ENCODE data around the gene FOXJ3.

The FOXJ3 gene

GRCh38 chr1:42315500-42315899 is 19.5 kb downstream of the FOXJ3 start:
- peaks cover 100% of the 10 kb centered on the region for H3K79me2 ChIP-seq (ENCODE audit: insufficient read depth, low read length)
- no peaks in the 10 kb centered on the region for H3K9me2 ChIP-seq (replicated peaks; ENCODE audit: insufficient read depth, low read length)
- H3K27me3 ChIP-seq (ENCODE audit: low read length) = no peaks in the 10 kb centered on the region
- no peak overlapping the region for H3K27ac ChIP-seq (ENCODE audit: low read depth, low read length)
- H3F3A ChIP-seq (ENCODE audit: insufficient read depth) = no peaks in the 10 kb centered on the region
- peaks cover 28% of the 10 kb centered on the region; the same call in 1 of the 2 replicates for H4K20me1 ChIP-seq (ENCODE audit: low read depth, low read length)
- no peak overlapping the region for H2AFZ ChIP-seq (ENCODE audit: low read depth, low read length, severe bottlenecking)
- no peak overlapping the region for H3K9ac ChIP-seq (ENCODE audit: low read length)
- TF ChIP-seq EZH2phosphoT487 (conservative IDR thresholded peaks at IDR 0.05; ENCODE audit: low read length) = no peak
- TF ChIP-seq CTCF (IDR thresholded peaks at IDR 0.05; ENCODE audit: insufficient read depth, low read length, poor library complexity, severe bottlenecking) = no peak
- no peak overlapping the region for H3K4me3 ChIP-seq (ENCODE audit: insufficient read depth, low read length, poor library complexity, severe bottlenecking)
- no peaks in the 10 kb centered on the region for H3K9me3 ChIP-seq (ENCODE audit: insufficient read depth, low read length)
- H3K4me2 ChIP-seq (ENCODE audit: low read depth, low read length, poor library complexity, severe bottlenecking) = no peak overlapping the region
- no peaks in the 10 kb centered on the region; the same call in 1 of the 2 replicates for H3K36me3 ChIP-seq (ENCODE audit: low read length)

GRCh38 chr1:42313970-42314369 is 21.1 kb downstream of the FOXJ3 start:
- Histone ChIP-seq H3K27me3 (ENCODE audit: low read length) (no peaks in the 10 kb centered on the region), H4K20me1 (ENCODE audit: low read depth, low read length) (peaks cover 18% of the 10 kb centered on the region; the same call in 1 of the 2 replicates), H3K27ac (ENCODE audit: low read depth, low read length) (no peak overlapping the region), H3K36me3 (ENCODE audit: low read length) (peaks cover 2% of the 10 kb centered on the region; the same call in 1 of the 2 replicates), H3K9me2 (replicated peaks; ENCODE audit: insufficient read depth, low read length) (no peaks in the 10 kb centered on the region), H3K4me2 (ENCODE audit: low read depth, low read length, poor library complexity, severe bottlenecking) (no peak overlapping the region), H3F3A (ENCODE audit: insufficient read depth) (no peaks in the 10 kb centered on the region), H3K9me3 (ENCODE audit: insufficient read depth, low read length) (no peaks in the 10 kb centered on the region), H3K9ac (ENCODE audit: low read length) (no peak overlapping the region), H3K79me2 (ENCODE audit: insufficient read depth, low read length) (peaks cover 93% of the 10 kb centered on the region), H3K4me3 (ENCODE audit: insufficient read depth, low read length, poor library complexity, severe bottlenecking) (no peak overlapping the region), H2AFZ (ENCODE audit: low read depth, low read length, severe bottlenecking) (no peak overlapping the region)
- no peak for TF ChIP-seq CTCF (IDR thresholded peaks at IDR 0.05; ENCODE audit: insufficient read depth, low read length, poor library complexity, severe bottlenecking)
- TF ChIP-seq EZH2phosphoT487 (conservative IDR thresholded peaks at IDR 0.05; ENCODE audit: low read length) = no peak

- peaks cover 91% of the 10 kb centered on the region for H3K79me2 ChIP-seq (ENCODE audit: insufficient read depth, low read length)
- TF ChIP-seq EZH2phosphoT487 (conservative IDR thresholded peaks at IDR 0.05; ENCODE audit: low read length) (no peak), CTCF (IDR thresholded peaks at IDR 0.05; ENCODE audit: insufficient read depth, low read length, poor library complexity, severe bottlenecking) (no peak)
- H3K9ac ChIP-seq (ENCODE audit: low read length) = no peak overlapping the region
- peaks cover 2% of the 10 kb centered on the region; the same call in 1 of the 2 replicates for H3K36me3 ChIP-seq (ENCODE audit: low read length)
- H3K4me2 ChIP-seq (ENCODE audit: low read depth, low read length, poor library complexity, severe bottlenecking) = no peak overlapping the region
- H2AFZ ChIP-seq (ENCODE audit: low read depth, low read length, severe bottlenecking) = no peak overlapping the region
- H3K27me3 ChIP-seq (ENCODE audit: low read length) = no peaks in the 10 kb centered on the region
- H3F3A ChIP-seq (ENCODE audit: insufficient read depth) = no peaks in the 10 kb centered on the region
- H4K20me1 ChIP-seq (ENCODE audit: low read depth, low read length) = peaks cover 18% of the 10 kb centered on the region; the same call in 1 of the 2 replicates
- H3K27ac ChIP-seq (ENCODE audit: low read depth, low read length) = no peak overlapping the region
- H3K9me3 ChIP-seq (ENCODE audit: insufficient read depth, low read length) = no peaks in the 10 kb centered on the region
- no peaks in the 10 kb centered on the region for H3K9me2 ChIP-seq (replicated peaks; ENCODE audit: insufficient read depth, low read length)
- H3K4me3 ChIP-seq (ENCODE audit: insufficient read depth, low read length, poor library complexity, severe bottlenecking) = no peak overlapping the region
Observed at GRCh38 chr1:42312576-42313212, 22.3 kb downstream of the FOXJ3 start.

All from SU-DHL-6 (cell line).